Measurements from ENCODE around the gene TOM1L2.

Gene TOM1L2

GRCh38 chr17:17890773-17891759, 81.1 kb downstream of the TOM1L2 start:
- no peak overlapping the region for H3K4me3 ChIP-seq (ENCODE audit: control insufficient read depth, low read depth, low read length)
- peak; percentile 42 for DNase-seq (ENCODE audit: low read depth)
- TF ChIP-seq CTCF (IDR thresholded peaks at IDR 0.05; ENCODE audit: control insufficient read depth, insufficient read depth, low read depth, low read length, missing control alignments) = peak; percentile 93

- no peak for TF ChIP-seq CTCF (IDR thresholded peaks at IDR 0.05; ENCODE audit: control insufficient read depth, insufficient read depth, low read depth, low read length, missing control alignments)
- no peak overlapping the region for H3K4me3 ChIP-seq (ENCODE audit: control insufficient read depth, low read depth, low read length)
- no peak for DNase-seq (ENCODE audit: low read depth)
These were observed 82.3 kb downstream of the TOM1L2 start for GRCh38 chr17:17889922-17890321.

- no peak overlapping the region for H3K4me3 ChIP-seq (ENCODE audit: control insufficient read depth, low read depth, low read length)
- no peak for DNase-seq (ENCODE audit: low read depth)
- peak; percentile 18 for TF ChIP-seq CTCF (IDR thresholded peaks at IDR 0.05; ENCODE audit: control insufficient read depth, insufficient read depth, low read depth, low read length, missing control alignments)
These were observed 83.4 kb downstream of the TOM1L2 start for GRCh38 chr17:17888821-17889220.

- TF ChIP-seq CTCF (IDR thresholded peaks at IDR 0.05; ENCODE audit: control insufficient read depth, insufficient read depth, low read depth, low read length, missing control alignments) = no peak
- H3K4me3 ChIP-seq (ENCODE audit: control insufficient read depth, low read depth, low read length) = no peak overlapping the region
- DNase-seq (ENCODE audit: low read depth) = no peak
These were observed 83.8 kb downstream of the TOM1L2 start for GRCh38 chr17:17888371-17888770.

GRCh38 chr17:17887752-17888304, 84.4 kb downstream of the TOM1L2 start:
- DNase-seq (ENCODE audit: low read depth) = no peak
- no peak overlapping the region for H3K4me3 ChIP-seq (ENCODE audit: control insufficient read depth, low read depth, low read length)
- no peak for TF ChIP-seq CTCF (IDR thresholded peaks at IDR 0.05; ENCODE audit: control insufficient read depth, insufficient read depth, low read depth, low read length, missing control alignments)

GRCh38 chr17:17886726-17887125, 85.5 kb downstream of the TOM1L2 start:
- TF ChIP-seq CTCF (IDR thresholded peaks at IDR 0.05; ENCODE audit: control insufficient read depth, insufficient read depth, low read depth, low read length, missing control alignments) = no peak
- H3K4me3 ChIP-seq (ENCODE audit: control insufficient read depth, low read depth, low read length) = no peak overlapping the region
- DNase-seq (ENCODE audit: low read depth) = no peak
